WTC11 (cell line): ENCODE results near the gene RFC3. TPM values are rescaled to one million over a fixed set of nuclear protein-coding genes. Genes with fewer than 3 reads are reported as not detected.

Experiments
- ATAC-seq: fragments of 200-7000 bp; cut with Tn5 transposase; 2 replicates; pipeline ENCODE4 v1.10.0; 2021; ENCODE audit warnings: mild to moderate bottlenecking, moderate library complexity
- CTCF ChIA-PET: fragments of 300-600 bp; sonication (Branson Sonifier 250); formaldehyde crosslinking; loops from one replicate; lab custom pipeline; 2021; ENCODE audit warnings: antibody characterized with exemption; lab: Charles Lee
- POLR2A ChIA-PET: fragments of 350-600 bp; sonication (Branson Sonifier 250); formaldehyde crosslinking; loops from one replicate; lab custom pipeline; 2021; ENCODE audit warnings: antibody characterized with exemption; lab: Charles Lee
- DNase-seq: peaks from one replicate; pipeline ENCODE4 v3.0.0; 2021; ENCODE audit warnings: low spot score
- H3K27ac Mint-ChIP-seq: 2 replicates; pipeline ENCODE4 v1.8.0; 2021; ENCODE audit warnings: mixed read lengths
- H3K27me3 Mint-ChIP-seq: 2 replicates; pipeline ENCODE4 v1.8.0; 2021; ENCODE audit warnings: low read depth, mild to moderate bottlenecking, moderate library complexity, mixed read lengths
- H3K36me3 Mint-ChIP-seq: 2 replicates; pipeline ENCODE4 v1.8.0; 2021; ENCODE audit warnings: mixed read lengths
- H3K4me1 Mint-ChIP-seq: 2 replicates; pipeline ENCODE4 v1.8.0; 2022; ENCODE audit warnings: mixed read lengths
- H3K4me3 Mint-ChIP-seq: 2 replicates; pipeline ENCODE4 v1.8.0; 2021; ENCODE audit warnings: mild to moderate bottlenecking, moderate library complexity, mixed read lengths
- H3K9me3 Mint-ChIP-seq: 2 replicates; pipeline ENCODE4 v1.8.0; 2021; ENCODE audit warnings: mixed read lengths
- ATF1 ChIP-seq: sonication (generic); formaldehyde crosslinking; IDR thresholded peaks from 2 replicates; pipeline ENCODE4 v1.8.1; 2023; ENCODE audit warnings: mild to moderate bottlenecking, moderate library complexity, missing genetic modification reagents
- ESRRA ChIP-seq: sonication (generic); formaldehyde crosslinking; IDR thresholded peaks from 2 replicates; pipeline ENCODE4 v1.8.1; 2022; ENCODE audit warnings: mild to moderate bottlenecking, missing genetic modification reagents, borderline replicate concordance
- FOXJ3 ChIP-seq: sonication (generic); formaldehyde crosslinking; IDR thresholded peaks from 2 replicates; pipeline ENCODE4 v1.9.0; 2021; ENCODE audit warnings: missing genetic modification reagents, mild to moderate bottlenecking, borderline replicate concordance
- GABPB1 ChIP-seq: sonication (generic); formaldehyde crosslinking; IDR thresholded peaks from 2 replicates; pipeline ENCODE4 v1.8.1; 2023; ENCODE audit warnings: mild to moderate bottlenecking, missing genetic modification reagents
- JAZF1 ChIP-seq: fragments of 250-450 bp; sonication (Bioruptor Pico); IDR thresholded peaks from 2 replicates; pipeline ENCODE4 v1.9.0; 2021; ENCODE audit warnings: moderate library complexity, mild to moderate bottlenecking, inconsistent platforms
- KAT7 ChIP-seq: sonication (generic); formaldehyde crosslinking; IDR thresholded peaks from 2 replicates; pipeline ENCODE4 v1.8.1; 2023; ENCODE audit warnings: missing genetic modification reagents, mild to moderate bottlenecking, borderline replicate concordance
- NR2C2 ChIP-seq: sonication (generic); formaldehyde crosslinking; IDR thresholded peaks from 2 replicates; pipeline ENCODE4 v1.8.0; 2022; ENCODE audit warnings: mild to moderate bottlenecking, missing genetic modification reagents
- SMAD3 ChIP-seq: sonication (generic); formaldehyde crosslinking; IDR thresholded peaks from 2 replicates; pipeline ENCODE4 v1.8.0; 2022; ENCODE audit warnings: missing genetic modification reagents, mild to moderate bottlenecking, borderline replicate concordance
- SP1 ChIP-seq: sonication (generic); formaldehyde crosslinking; conservative IDR thresholded peaks from 2 replicates; pipeline ENCODE4 v1.8.1; 2022; ENCODE audit warnings: missing genetic modification reagents
- TP53 ChIP-seq: sonication (generic); formaldehyde crosslinking; IDR thresholded peaks from 2 replicates; pipeline ENCODE4 v1.8.1; 2023; ENCODE audit warnings: mild to moderate bottlenecking, missing genetic modification reagents
- ZBTB21 ChIP-seq: sonication (generic); formaldehyde crosslinking; IDR thresholded peaks from 2 replicates; pipeline ENCODE4 v1.8.1; 2023; ENCODE audit warnings: mild to moderate bottlenecking, missing genetic modification reagents, borderline replicate concordance
- ZNF263 ChIP-seq: sonication (generic); formaldehyde crosslinking; IDR thresholded peaks from 2 replicates; pipeline ENCODE4 v1.8.1; 2022; ENCODE audit warnings: low read depth, mild to moderate bottlenecking, moderate library complexity, missing genetic modification reagents
- ZNF317 ChIP-seq: sonication (generic); formaldehyde crosslinking; IDR thresholded peaks from 2 replicates; pipeline ENCODE4 v1.8.1; 2023; ENCODE audit warnings: low read depth, mild to moderate bottlenecking, moderate library complexity, missing genetic modification reagents, borderline replicate concordance
- total RNA-seq: library from RNA; stranded (reverse); gene quantifications from 3 replicates; pipeline ENCODE4 v1.2.3, GENCODE V29; 2021
- TF ChIP-seq, protein P1 (sequence below): sonication (generic); formaldehyde crosslinking; IDR thresholded peaks from 2 replicates; pipeline ENCODE4 v1.8.0; 2022; ENCODE audit warnings: missing genetic modification reagents
- TF ChIP-seq, protein P2 (sequence below): sonication (generic); formaldehyde crosslinking; IDR thresholded peaks from 2 replicates; pipeline ENCODE4 v1.8.1; 2022; ENCODE audit warnings: low read depth, missing genetic modification reagents, borderline replicate concordance
- TF ChIP-seq, protein P3 (sequence below): sonication (generic); formaldehyde crosslinking; IDR thresholded peaks from 2 replicates; pipeline ENCODE4 v1.8.1; 2023; ENCODE audit warnings: mild to moderate bottlenecking, missing genetic modification reagents, moderate library complexity
- TF ChIP-seq, protein P4 (sequence below): sonication (generic); formaldehyde crosslinking; IDR thresholded peaks from 2 replicates; pipeline ENCODE4 v1.8.1; 2022; ENCODE audit warnings: mild to moderate bottlenecking, moderate library complexity, missing genetic modification reagents
- TF ChIP-seq, protein P5 (sequence below): fragments of 250-450 bp; sonication (Bioruptor Pico); conservative IDR thresholded peaks from 2 replicates; pipeline ENCODE4 v1.9.0; 2021; ENCODE audit warnings: mild to moderate bottlenecking
- TF ChIP-seq, protein P6 (sequence below): sonication (generic); formaldehyde crosslinking; IDR thresholded peaks from 2 replicates; pipeline ENCODE4 v1.8.1; 2022; ENCODE audit warnings: mild to moderate bottlenecking, missing genetic modification reagents, moderate library complexity, borderline replicate concordance
- TF ChIP-seq, protein P7 (sequence below): sonication (generic); formaldehyde crosslinking; IDR thresholded peaks from 2 replicates; pipeline ENCODE4 v1.8.0; 2023; ENCODE audit warnings: missing genetic modification reagents, mild to moderate bottlenecking, borderline replicate concordance

RFC3 gene
- total RNA-seq, 1 experiment from 2014 or later = 37.0 TPM

DNA sequence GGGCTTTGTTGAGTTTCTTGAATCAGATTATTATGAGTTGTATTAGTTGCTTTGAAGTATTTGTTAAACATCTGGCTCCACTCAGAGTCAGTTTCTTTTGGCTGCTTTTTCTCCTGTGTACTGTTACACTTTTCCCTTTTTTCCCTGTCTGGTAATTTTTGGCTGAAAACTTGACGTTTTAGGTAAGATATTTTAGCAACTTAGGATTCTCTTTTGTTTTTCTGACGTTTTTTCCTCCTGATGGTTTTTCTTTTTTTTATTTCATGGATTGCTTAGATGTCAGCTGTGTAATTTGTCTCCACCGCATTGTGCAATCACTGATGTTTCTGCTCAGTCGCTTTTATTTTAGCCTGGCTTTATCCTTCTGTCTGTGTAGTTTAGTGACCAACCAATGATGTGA, 20.7 kb downstream of the RFC3 start:
- Mint-ChIP-seq H3K9me3 (no peaks in the 10 kb centered on the region), H3K4me1 (no peaks in the 10 kb centered on the region), H3K27ac (no peak overlapping the region), H3K36me3 (peaks cover 48% of the 10 kb centered on the region), H3K27me3 (no peaks in the 10 kb centered on the region), H3K4me3 (no peak overlapping the region)
- no peak for DNase-seq
- ATAC-seq = no peak
- CTCF ChIA-PET = no interaction called here
- POLR2A ChIA-PET = no interaction called here
- TF ChIP-seq, protein P1, sequence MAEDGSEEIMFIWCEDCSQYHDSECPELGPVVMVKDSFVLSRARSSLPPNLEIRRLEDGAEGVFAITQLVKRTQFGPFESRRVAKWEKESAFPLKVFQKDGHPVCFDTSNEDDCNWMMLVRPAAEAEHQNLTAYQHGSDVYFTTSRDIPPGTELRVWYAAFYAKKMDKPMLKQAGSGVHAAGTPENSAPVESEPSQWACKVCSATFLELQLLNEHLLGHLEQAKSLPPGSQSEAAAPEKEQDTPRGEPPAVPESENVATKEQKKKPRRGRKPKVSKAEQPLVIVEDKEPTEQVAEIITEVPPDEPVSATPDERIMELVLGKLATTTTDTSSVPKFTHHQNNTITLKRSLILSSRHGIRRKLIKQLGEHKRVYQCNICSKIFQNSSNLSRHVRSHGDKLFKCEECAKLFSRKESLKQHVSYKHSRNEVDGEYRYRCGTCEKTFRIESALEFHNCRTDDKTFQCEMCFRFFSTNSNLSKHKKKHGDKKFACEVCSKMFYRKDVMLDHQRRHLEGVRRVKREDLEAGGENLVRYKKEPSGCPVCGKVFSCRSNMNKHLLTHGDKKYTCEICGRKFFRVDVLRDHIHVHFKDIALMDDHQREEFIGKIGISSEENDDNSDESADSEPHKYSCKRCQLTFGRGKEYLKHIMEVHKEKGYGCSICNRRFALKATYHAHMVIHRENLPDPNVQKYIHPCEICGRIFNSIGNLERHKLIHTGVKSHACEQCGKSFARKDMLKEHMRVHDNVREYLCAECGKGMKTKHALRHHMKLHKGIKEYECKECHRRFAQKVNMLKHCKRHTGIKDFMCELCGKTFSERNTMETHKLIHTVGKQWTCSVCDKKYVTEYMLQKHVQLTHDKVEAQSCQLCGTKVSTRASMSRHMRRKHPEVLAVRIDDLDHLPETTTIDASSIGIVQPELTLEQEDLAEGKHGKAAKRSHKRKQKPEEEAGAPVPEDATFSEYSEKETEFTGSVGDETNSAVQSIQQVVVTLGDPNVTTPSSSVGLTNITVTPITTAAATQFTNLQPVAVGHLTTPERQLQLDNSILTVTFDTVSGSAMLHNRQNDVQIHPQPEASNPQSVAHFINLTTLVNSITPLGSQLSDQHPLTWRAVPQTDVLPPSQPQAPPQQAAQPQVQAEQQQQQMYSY (CRISPR knock-in tag) = no peak
- TF ChIP-seq KAT7 (CRISPR knock-in tag) = no peak
- TF ChIP-seq ATF1 (CRISPR knock-in tag) = no peak
- no peak for TF ChIP-seq ZNF263 (CRISPR knock-in tag)
- TF ChIP-seq, protein P2, sequence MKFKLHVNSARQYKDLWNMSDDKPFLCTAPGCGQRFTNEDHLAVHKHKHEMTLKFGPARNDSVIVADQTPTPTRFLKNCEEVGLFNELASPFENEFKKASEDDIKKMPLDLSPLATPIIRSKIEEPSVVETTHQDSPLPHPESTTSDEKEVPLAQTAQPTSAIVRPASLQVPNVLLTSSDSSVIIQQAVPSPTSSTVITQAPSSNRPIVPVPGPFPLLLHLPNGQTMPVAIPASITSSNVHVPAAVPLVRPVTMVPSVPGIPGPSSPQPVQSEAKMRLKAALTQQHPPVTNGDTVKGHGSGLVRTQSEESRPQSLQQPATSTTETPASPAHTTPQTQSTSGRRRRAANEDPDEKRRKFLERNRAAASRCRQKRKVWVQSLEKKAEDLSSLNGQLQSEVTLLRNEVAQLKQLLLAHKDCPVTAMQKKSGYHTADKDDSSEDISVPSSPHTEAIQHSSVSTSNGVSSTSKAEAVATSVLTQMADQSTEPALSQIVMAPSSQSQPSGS = no peak
- TF ChIP-seq, protein P3, sequence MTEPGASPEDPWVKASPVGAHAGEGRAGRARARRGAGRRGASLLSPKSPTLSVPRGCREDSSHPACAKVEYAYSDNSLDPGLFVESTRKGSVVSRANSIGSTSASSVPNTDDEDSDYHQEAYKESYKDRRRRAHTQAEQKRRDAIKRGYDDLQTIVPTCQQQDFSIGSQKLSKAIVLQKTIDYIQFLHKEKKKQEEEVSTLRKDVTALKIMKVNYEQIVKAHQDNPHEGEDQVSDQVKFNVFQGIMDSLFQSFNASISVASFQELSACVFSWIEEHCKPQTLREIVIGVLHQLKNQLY (CRISPR knock-in tag) = no peak
- TF ChIP-seq, protein P4, sequence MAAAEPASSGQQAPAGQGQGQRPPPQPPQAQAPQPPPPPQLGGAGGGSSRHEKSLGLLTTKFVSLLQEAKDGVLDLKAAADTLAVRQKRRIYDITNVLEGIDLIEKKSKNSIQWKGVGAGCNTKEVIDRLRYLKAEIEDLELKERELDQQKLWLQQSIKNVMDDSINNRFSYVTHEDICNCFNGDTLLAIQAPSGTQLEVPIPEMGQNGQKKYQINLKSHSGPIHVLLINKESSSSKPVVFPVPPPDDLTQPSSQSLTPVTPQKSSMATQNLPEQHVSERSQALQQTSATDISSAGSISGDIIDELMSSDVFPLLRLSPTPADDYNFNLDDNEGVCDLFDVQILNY (CRISPR knock-in tag) = no peak
- TF ChIP-seq, protein P5, sequence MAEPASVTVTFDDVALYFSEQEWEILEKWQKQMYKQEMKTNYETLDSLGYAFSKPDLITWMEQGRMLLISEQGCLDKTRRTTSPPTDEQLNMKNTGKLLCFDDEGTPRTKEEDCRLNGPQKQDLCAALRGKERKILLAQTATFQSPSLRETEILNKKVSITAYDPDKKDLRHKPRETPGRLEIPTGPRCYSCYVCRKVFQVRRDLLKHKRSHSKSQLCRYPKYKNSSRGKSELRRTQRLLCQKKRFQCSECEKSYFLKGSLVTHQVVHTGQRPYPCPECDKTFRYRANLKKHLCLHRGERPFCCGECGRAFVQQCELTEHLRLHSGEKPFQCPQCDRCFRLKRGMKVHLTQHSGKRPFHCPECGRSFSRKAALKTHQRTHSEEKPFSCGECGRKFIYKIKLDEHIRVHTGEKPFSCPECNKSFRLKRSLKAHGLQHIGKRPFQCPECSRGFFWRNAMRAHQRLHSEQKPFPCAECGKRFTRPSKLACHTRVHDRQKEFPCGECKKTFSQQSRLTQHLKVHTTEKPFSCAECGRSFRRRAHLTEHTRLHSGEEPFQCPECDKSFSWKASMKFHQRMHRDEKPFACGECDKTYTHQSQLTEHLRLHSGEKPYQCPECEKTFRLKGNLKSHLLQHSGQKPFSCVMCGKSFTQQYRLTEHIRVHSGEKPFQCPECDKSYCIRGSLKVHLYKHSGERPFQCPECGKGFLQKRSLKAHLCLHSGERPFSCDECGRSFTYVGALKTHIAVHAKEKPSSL (CRISPR knock-in tag) = no peak
- no peak for TF ChIP-seq FOXJ3 (CRISPR knock-in tag)
- no peak for TF ChIP-seq SP1 (CRISPR knock-in tag)
- no peak for TF ChIP-seq NR2C2
- TF ChIP-seq, protein P6, sequence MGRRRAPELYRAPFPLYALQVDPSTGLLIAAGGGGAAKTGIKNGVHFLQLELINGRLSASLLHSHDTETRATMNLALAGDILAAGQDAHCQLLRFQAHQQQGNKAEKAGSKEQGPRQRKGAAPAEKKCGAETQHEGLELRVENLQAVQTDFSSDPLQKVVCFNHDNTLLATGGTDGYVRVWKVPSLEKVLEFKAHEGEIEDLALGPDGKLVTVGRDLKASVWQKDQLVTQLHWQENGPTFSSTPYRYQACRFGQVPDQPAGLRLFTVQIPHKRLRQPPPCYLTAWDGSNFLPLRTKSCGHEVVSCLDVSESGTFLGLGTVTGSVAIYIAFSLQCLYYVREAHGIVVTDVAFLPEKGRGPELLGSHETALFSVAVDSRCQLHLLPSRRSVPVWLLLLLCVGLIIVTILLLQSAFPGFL (CRISPR knock-in tag) = no peak
- TF ChIP-seq JAZF1 = no peak
- no peak for TF ChIP-seq SMAD3 (CRISPR knock-in tag)
- no peak for TF ChIP-seq ZBTB21 (CRISPR knock-in tag)
- no peak for TF ChIP-seq TP53
- TF ChIP-seq ESRRA (CRISPR knock-in tag) = no peak
- no peak for TF ChIP-seq GABPB1 (CRISPR knock-in tag)
- TF ChIP-seq, protein P7, sequence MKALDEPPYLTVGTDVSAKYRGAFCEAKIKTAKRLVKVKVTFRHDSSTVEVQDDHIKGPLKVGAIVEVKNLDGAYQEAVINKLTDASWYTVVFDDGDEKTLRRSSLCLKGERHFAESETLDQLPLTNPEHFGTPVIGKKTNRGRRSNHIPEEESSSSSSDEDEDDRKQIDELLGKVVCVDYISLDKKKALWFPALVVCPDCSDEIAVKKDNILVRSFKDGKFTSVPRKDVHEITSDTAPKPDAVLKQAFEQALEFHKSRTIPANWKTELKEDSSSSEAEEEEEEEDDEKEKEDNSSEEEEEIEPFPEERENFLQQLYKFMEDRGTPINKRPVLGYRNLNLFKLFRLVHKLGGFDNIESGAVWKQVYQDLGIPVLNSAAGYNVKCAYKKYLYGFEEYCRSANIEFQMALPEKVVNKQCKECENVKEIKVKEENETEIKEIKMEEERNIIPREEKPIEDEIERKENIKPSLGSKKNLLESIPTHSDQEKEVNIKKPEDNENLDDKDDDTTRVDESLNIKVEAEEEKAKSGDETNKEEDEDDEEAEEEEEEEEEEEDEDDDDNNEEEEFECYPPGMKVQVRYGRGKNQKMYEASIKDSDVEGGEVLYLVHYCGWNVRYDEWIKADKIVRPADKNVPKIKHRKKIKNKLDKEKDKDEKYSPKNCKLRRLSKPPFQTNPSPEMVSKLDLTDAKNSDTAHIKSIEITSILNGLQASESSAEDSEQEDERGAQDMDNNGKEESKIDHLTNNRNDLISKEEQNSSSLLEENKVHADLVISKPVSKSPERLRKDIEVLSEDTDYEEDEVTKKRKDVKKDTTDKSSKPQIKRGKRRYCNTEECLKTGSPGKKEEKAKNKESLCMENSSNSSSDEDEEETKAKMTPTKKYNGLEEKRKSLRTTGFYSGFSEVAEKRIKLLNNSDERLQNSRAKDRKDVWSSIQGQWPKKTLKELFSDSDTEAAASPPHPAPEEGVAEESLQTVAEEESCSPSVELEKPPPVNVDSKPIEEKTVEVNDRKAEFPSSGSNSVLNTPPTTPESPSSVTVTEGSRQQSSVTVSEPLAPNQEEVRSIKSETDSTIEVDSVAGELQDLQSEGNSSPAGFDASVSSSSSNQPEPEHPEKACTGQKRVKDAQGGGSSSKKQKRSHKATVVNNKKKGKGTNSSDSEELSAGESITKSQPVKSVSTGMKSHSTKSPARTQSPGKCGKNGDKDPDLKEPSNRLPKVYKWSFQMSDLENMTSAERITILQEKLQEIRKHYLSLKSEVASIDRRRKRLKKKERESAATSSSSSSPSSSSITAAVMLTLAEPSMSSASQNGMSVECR = no peak
- TF ChIP-seq ZNF317 (CRISPR knock-in tag) = no peak
